HepG2 (cell line): ENCODE data around the gene TBC1D24. TPM values are rescaled to one million over a fixed set of nuclear protein-coding genes. Genes with fewer than 3 reads are reported as not detected.

Experiments
- CCDC6 ChIP-seq: sonication (generic); formaldehyde crosslinking; IDR thresholded peaks from 2 replicates; pipeline ENCODE4 v1.8.1; 2022; ENCODE audit warnings: mild to moderate bottlenecking, missing genetic modification reagents, moderate library complexity
- HMGA1 ChIP-seq: sonication (generic); formaldehyde crosslinking; conservative IDR thresholded peaks from 2 replicates; pipeline ENCODE4 v1.4.0; 2020; ENCODE audit warnings: missing genetic modification reagents
- IRF9 ChIP-seq: sonication (generic); formaldehyde crosslinking; IDR thresholded peaks from 2 replicates; pipeline ENCODE4 v1.8.0; 2022; ENCODE audit warnings: missing genetic modification reagents, mild to moderate bottlenecking, borderline replicate concordance
- JARID2 ChIP-seq: sonication (generic); formaldehyde crosslinking; IDR thresholded peaks from 2 replicates; pipeline ENCODE4 v1.8.1; 2023; ENCODE audit warnings: missing genetic modification reagents, inconsistent platforms; ENCODE audit not compliant: insufficient replicate concordance
- PAX8 ChIP-seq: sonication (generic); formaldehyde crosslinking; IDR thresholded peaks from 2 replicates; pipeline ENCODE4 v1.8.0; 2022; ENCODE audit warnings: mild to moderate bottlenecking, missing genetic modification reagents, borderline replicate concordance
- SALL1 ChIP-seq: sonication (generic); formaldehyde crosslinking; IDR thresholded peaks from 2 replicates; pipeline ENCODE4 v1.8.0; 2022; ENCODE audit warnings: mild to moderate bottlenecking, missing genetic modification reagents
- TIGD3 ChIP-seq: sonication (generic); formaldehyde crosslinking; IDR thresholded peaks from 2 replicates; pipeline ENCODE4 v1.5.1; 2020; ENCODE audit warnings: mild to moderate bottlenecking, missing genetic modification reagents, borderline replicate concordance
- WIZ ChIP-seq: sonication (generic); formaldehyde crosslinking; IDR thresholded peaks from 2 replicates; pipeline ENCODE4 v1.5.1; 2020; ENCODE audit warnings: mild to moderate bottlenecking, missing genetic modification reagents
- ZFP1 ChIP-seq: IDR thresholded peaks from 2 replicates; pipeline ENCODE4 v1.6.1; 2016
- ZFP82 ChIP-seq: sonication (generic); formaldehyde crosslinking; IDR thresholded peaks from 2 replicates; pipeline ENCODE4 v1.5.1; 2020; ENCODE audit warnings: mild to moderate bottlenecking, missing genetic modification reagents, borderline replicate concordance
- ZNF20 ChIP-seq: sonication (generic); formaldehyde crosslinking; IDR thresholded peaks from 2 replicates; pipeline ENCODE4 v1.4.0; 2020; ENCODE audit warnings: mild to moderate bottlenecking, moderate library complexity, missing genetic modification reagents
- ZNF430 ChIP-seq: sonication (generic); formaldehyde crosslinking; IDR thresholded peaks from 2 replicates; pipeline ENCODE4 v1.9.0; 2021; ENCODE audit warnings: mild to moderate bottlenecking, missing genetic modification reagents
- ZNF543 ChIP-seq: sonication (generic); formaldehyde crosslinking; IDR thresholded peaks from 2 replicates; pipeline ENCODE4 v1.4.0; 2020; ENCODE audit warnings: mild to moderate bottlenecking, missing genetic modification reagents
- ZNF564 ChIP-seq: sonication (generic); formaldehyde crosslinking; IDR thresholded peaks from 2 replicates; pipeline ENCODE4 v1.8.1; 2023; ENCODE audit warnings: mild to moderate bottlenecking, missing genetic modification reagents
- ZNF576 ChIP-seq: sonication (generic); formaldehyde crosslinking; IDR thresholded peaks from 2 replicates; pipeline ENCODE4 v1.4.0; 2020; ENCODE audit warnings: mild to moderate bottlenecking, missing genetic modification reagents
- ZNF790 ChIP-seq: sonication (generic); formaldehyde crosslinking; IDR thresholded peaks from 2 replicates; pipeline ENCODE4 v1.8.0; 2022; ENCODE audit warnings: missing genetic modification reagents, mild to moderate bottlenecking, borderline replicate concordance
- polyA plus RNA-seq, 8 experiments: library from polyadenylated mRNA; depleted of rRNA in 3 of 8; stranded (reverse) in 7 of 8; unstranded in 1 of 8; fragments of >200 nt; fragmentation: Illumina TruSeq in 4 of 8; extraction: Trizol in 4 of 8; gene quantifications; 2 replicates each; pipeline versions ENCODE4 v1.2.1 to v1.2.3, GENCODE V29; 2011 to 2016; ENCODE audit warnings: low read depth in 4 of 8, missing spikeins in 1 of 8, mixed read lengths in 1 of 8; ENCODE audit not compliant: insufficient read depth in 1 of 8
- total RNA-seq, 5 experiments: library from RNA; depleted of rRNA; stranded (reverse); fragments of >200 nt; fragmentation: Illumina TruSeq; extraction: Trizol; gene quantifications; 2 replicates each; pipeline ENCODE4 v1.2.3, GENCODE V29; 2016; ENCODE audit warnings: low read depth in 1 of 5
- TF ChIP-seq, protein P1 (sequence below): sonication (generic); formaldehyde crosslinking; conservative IDR thresholded peaks from 2 replicates; pipeline ENCODE4 v1.4.0; 2020; ENCODE audit warnings: missing genetic modification reagents
- TF ChIP-seq, protein P2 (sequence below): sonication (generic); formaldehyde crosslinking; IDR thresholded peaks from 2 replicates; pipeline ENCODE4 v1.4.0; 2020; ENCODE audit warnings: missing genetic modification reagents
- TF ChIP-seq, protein P3 (sequence below): sonication (generic); formaldehyde crosslinking; IDR thresholded peaks from 2 replicates; pipeline ENCODE4 v1.5.0; 2020; ENCODE audit warnings: missing genetic modification reagents
- TF ChIP-seq, protein P4 (sequence below): sonication (generic); formaldehyde crosslinking; IDR thresholded peaks from 2 replicates; pipeline ENCODE4 v1.9.0; 2021; ENCODE audit warnings: mild to moderate bottlenecking, missing genetic modification reagents

TBC1D24 gene
- total and polyA plus RNA-seq, 2 of the 13 experiments (the other 11 are each of a cell fraction or from before 2014, with no cell fraction given), result 7.7 to 13.7 TPM

DNA sequence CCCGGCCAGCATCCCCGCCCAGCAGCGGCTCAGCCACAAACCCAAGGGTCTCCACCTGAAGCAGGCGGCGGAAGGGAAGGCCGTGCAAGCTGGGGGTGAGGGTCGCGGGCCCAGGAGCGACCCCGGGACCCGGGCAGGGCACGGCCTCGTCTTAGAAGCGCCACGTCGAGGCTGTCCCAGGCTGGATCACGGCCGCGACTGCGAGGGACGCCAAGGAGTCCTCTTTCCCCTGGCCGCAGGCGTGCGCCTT lies 46.2 kb upstream of the TBC1D24 start (continued):
- TF ChIP-seq IRF9 (CRISPR knock-in tag), result peak; percentile 72; the same call in 1 of the 2 replicates
- TF ChIP-seq ZNF790, result no peak
- TF ChIP-seq ZNF564 (CRISPR knock-in tag), result no peak
- TF ChIP-seq, protein P1, sequence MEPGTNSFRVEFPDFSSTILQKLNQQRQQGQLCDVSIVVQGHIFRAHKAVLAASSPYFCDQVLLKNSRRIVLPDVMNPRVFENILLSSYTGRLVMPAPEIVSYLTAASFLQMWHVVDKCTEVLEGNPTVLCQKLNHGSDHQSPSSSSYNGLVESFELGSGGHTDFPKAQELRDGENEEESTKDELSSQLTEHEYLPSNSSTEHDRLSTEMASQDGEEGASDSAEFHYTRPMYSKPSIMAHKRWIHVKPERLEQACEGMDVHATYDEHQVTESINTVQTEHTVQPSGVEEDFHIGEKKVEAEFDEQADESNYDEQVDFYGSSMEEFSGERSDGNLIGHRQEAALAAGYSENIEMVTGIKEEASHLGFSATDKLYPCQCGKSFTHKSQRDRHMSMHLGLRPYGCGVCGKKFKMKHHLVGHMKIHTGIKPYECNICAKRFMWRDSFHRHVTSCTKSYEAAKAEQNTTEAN, result no peak
- TF ChIP-seq ZFP82 (CRISPR knock-in tag), result no peak
- TF ChIP-seq JARID2 (CRISPR knock-in tag), result no peak
- no peak for TF ChIP-seq CCDC6 (CRISPR knock-in tag)
- TF ChIP-seq TIGD3 (CRISPR knock-in tag), result no peak
- TF ChIP-seq, protein P2, sequence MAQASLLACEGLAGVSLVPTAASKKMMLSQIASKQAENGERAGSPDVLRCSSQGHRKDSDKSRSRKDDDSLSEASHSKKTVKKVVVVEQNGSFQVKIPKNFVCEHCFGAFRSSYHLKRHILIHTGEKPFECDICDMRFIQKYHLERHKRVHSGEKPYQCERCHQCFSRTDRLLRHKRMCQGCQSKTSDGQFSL (CRISPR knock-in tag), result no peak
- TF ChIP-seq WIZ (CRISPR knock-in tag), result no peak
- 0 out of 2 replicates have a peak, but pooled peaks have one; percentile 70 for TF ChIP-seq ZNF543 (CRISPR knock-in tag)
- TF ChIP-seq ZNF576 (CRISPR knock-in tag), result no peak
- no peak; the same call in none of the 2 replicates for TF ChIP-seq SALL1 (CRISPR knock-in tag)
- TF ChIP-seq, protein P3, sequence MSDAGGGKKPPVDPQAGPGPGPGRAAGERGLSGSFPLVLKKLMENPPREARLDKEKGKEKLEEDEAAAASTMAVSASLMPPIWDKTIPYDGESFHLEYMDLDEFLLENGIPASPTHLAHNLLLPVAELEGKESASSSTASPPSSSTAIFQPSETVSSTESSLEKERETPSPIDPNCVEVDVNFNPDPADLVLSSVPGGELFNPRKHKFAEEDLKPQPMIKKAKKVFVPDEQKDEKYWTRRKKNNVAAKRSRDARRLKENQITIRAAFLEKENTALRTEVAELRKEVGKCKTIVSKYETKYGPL (CRISPR knock-in tag), result 0 out of 2 replicates have a peak, but pooled peaks have one; percentile 50
- TF ChIP-seq PAX8 (CRISPR knock-in tag), result no peak
- no peak for TF ChIP-seq HMGA1 (CRISPR knock-in tag)
- TF ChIP-seq, protein P4, sequence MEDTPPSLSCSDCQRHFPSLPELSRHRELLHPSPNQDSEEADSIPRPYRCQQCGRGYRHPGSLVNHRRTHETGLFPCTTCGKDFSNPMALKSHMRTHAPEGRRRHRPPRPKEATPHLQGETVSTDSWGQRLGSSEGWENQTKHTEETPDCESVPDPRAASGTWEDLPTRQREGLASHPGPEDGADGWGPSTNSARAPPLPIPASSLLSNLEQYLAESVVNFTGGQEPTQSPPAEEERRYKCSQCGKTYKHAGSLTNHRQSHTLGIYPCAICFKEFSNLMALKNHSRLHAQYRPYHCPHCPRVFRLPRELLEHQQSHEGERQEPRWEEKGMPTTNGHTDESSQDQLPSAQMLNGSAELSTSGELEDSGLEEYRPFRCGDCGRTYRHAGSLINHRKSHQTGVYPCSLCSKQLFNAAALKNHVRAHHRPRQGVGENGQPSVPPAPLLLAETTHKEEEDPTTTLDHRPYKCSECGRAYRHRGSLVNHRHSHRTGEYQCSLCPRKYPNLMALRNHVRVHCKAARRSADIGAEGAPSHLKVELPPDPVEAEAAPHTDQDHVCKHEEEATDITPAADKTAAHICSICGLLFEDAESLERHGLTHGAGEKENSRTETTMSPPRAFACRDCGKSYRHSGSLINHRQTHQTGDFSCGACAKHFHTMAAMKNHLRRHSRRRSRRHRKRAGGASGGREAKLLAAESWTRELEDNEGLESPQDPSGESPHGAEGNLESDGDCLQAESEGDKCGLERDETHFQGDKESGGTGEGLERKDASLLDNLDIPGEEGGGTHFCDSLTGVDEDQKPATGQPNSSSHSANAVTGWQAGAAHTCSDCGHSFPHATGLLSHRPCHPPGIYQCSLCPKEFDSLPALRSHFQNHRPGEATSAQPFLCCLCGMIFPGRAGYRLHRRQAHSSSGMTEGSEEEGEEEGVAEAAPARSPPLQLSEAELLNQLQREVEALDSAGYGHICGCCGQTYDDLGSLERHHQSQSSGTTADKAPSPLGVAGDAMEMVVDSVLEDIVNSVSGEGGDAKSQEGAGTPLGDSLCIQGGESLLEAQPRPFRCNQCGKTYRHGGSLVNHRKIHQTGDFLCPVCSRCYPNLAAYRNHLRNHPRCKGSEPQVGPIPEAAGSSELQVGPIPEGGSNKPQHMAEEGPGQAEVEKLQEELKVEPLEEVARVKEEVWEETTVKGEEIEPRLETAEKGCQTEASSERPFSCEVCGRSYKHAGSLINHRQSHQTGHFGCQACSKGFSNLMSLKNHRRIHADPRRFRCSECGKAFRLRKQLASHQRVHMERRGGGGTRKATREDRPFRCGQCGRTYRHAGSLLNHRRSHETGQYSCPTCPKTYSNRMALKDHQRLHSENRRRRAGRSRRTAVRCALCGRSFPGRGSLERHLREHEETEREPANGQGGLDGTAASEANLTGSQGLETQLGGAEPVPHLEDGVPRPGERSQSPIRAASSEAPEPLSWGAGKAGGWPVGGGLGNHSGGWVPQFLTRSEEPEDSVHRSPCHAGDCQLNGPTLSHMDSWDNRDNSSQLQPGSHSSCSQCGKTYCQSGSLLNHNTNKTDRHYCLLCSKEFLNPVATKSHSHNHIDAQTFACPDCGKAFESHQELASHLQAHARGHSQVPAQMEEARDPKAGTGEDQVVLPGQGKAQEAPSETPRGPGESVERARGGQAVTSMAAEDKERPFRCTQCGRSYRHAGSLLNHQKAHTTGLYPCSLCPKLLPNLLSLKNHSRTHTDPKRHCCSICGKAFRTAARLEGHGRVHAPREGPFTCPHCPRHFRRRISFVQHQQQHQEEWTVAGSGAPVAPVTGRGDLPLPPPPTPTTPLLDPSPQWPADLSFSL (CRISPR knock-in tag), result no peak
- TF ChIP-seq ZNF20 (CRISPR knock-in tag), result no peak
- no peak for TF ChIP-seq ZNF430 (CRISPR knock-in tag)
- TF ChIP-seq ZFP1 (CRISPR knock-in tag), result no peak
